ENCODE data around the gene QRICH1. TPM values are rescaled to one million over a fixed set of nuclear protein-coding genes. Genes with fewer than 3 reads are reported as not detected.
A peak's percentile ranks its signal among the peaks of the same experiment; 100 is the strongest.

The QRICH1 gene
- total RNA-seq, 1 experiment from 2014 or later: 151 TPM

DNA sequence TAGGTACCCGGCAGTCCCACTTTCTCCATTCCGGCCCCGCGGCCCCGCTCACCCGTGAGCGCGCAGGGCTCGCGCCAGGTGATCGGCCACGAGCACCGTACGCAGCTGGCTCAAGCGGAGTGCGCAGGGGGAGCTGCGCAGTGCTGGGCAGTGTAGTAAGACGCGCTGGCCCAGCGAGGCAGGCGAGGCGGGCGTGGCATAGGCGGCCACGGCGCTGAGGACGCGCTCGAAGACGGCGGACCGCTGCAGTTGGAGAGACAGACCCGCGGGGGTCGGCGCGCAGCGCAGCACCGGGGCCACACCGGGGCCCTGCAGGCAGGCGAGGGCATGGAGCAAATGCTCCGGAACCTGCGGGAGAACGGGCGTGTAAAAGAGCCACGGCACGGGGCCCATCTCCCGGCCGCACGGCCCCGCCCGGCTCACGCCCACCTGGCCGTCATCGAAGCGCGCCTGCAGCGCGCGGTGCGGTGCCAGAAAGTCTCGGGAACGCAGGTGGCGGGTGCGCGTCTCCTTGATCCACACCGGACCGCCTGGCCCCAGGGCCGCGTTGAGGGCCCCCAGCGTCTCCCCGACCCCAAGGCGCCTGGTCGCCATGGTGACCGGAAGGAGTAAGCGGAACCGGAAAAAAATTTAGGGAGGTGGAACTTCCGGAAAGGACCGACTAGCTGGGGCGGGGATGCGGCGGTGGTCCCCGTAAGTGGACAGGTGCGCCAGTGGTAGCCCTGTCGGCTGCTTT is 75.7 kb downstream of the QRICH1 start, which contains the start of gene DALRD3:
Gene DALRD3 (minus strand): TSS at position 610 of the 736 bp plus-strand sequence. CDS start 16 bp downstream, at position 594.
- H3K27ac ChIP-seq (ENCODE audit: insufficient read length, low read depth, low read length): no peak within 1 kb of the TSS
- H3K4me1 Mint-ChIP-seq: peaks cover 25% of the 10 kb centered on the region in 2 experiments
- H2AFZ ChIP-seq (ENCODE audit: low read length): no peak within 1 kb of the TSS
- DNase-seq: peak; percentile 86
- no peak within 1 kb of the TSS for H3K56ac ChIP-seq (ENCODE audit: insufficient read length, low read depth, low read length)
- H3K79me2 ChIP-seq (ENCODE audit: insufficient read depth, low read length): no peaks in the 10 kb centered on the region
- peak within 1 kb of the TSS; percentile 91 to 95 for H3K4me3 Mint-ChIP-seq
- no peak within 1 kb of the TSS for H4K8ac ChIP-seq (replicated peaks; ENCODE audit: insufficient read length, low read depth, low read length)
- no peak within 1 kb of the TSS for H2BK120ac ChIP-seq (ENCODE audit: low read depth, low read length, poor library complexity, severe bottlenecking)
- H4K20me1 ChIP-seq (ENCODE audit: control insufficient read depth, insufficient read depth, insufficient read length): peaks cover 2% of the 10 kb centered on the region
- H3K27me3 ChIP-seq (ENCODE audit: insufficient read depth, low read length): no peaks in the 10 kb centered on the region
- H2BK12ac ChIP-seq (ENCODE audit: insufficient read length, low read depth, low read length): no peak within 1 kb of the TSS
- no peak within 1 kb of the TSS for H2AK5ac ChIP-seq (ENCODE audit: insufficient read length, low read length)
- TF ChIP-seq CTCF (conservative IDR thresholded peaks at IDR 0.05): peak; percentile 13; the same call in 1 of the 3 replicates
- no peaks in the 10 kb centered on the region for H3K27me3 Mint-ChIP-seq (ENCODE audit: low read depth)
- H3K36me3 Mint-ChIP-seq (ENCODE audit: insufficient read depth in 1 of 3, low read depth in 3 of 3): peaks cover 17 to 43% (median 37%) of the 10 kb centered on the region in 3 experiments
- peak within 1 kb of the TSS; percentile 17 for H3K9ac ChIP-seq (ENCODE audit: extremely low read depth, insufficient read length, low read length)
- H4K5ac ChIP-seq (ENCODE audit: insufficient read length, low read depth, low read length): no peak within 1 kb of the TSS
- no peak within 1 kb of the TSS for H3K14ac ChIP-seq (ENCODE audit: insufficient read depth, low read length)
- H4K91ac ChIP-seq (ENCODE audit: insufficient read length, low read depth, low read length): no peak within 1 kb of the TSS
- no peak within 1 kb of the TSS for H3K23ac ChIP-seq (ENCODE audit: insufficient read length, low read depth, low read length)
- no peak within 1 kb of the TSS for H2BK15ac ChIP-seq (ENCODE audit: low read depth, low read length)
- peak within 1 kb of the TSS; percentile 37 for H3K4me2 ChIP-seq (ENCODE audit: insufficient read depth, insufficient read length, low read length)
- H3K27ac Mint-ChIP-seq: peak within 1 kb of the TSS; percentile 38 to 87 (median 49); a peak in 6 of 7 replicates
- H3K4ac ChIP-seq (ENCODE audit: low read depth, low read length): no peak within 1 kb of the TSS
- no peaks in the 10 kb centered on the region for H3K9me3 Mint-ChIP-seq
- WGBS (ENCODE audit: extremely low coverage, insufficient read length, low lambda C conversion rate): no CpG with 5 or more reads among the region's 85 CpGs
- H3K18ac ChIP-seq (ENCODE audit: insufficient read length, low read depth, low read length): no peak within 1 kb of the TSS
- H3K4me1 ChIP-seq (ENCODE audit: insufficient read depth, low read length): no peaks in the 10 kb centered on the region
- H3T11ph ChIP-seq (ENCODE audit: low read length): no peak within 1 kb of the TSS
- H3K23me2 ChIP-seq (ENCODE audit: insufficient read length, low read depth, low read length, poor library complexity, severe bottlenecking): peaks cover 22% of the 10 kb centered on the region
- H2BK20ac ChIP-seq (ENCODE audit: low read depth, low read length, poor library complexity, severe bottlenecking): no peak within 1 kb of the TSS
- no peaks in the 10 kb centered on the region for H3K79me1 ChIP-seq (ENCODE audit: insufficient read depth, low read depth, low read length, poor library complexity, severe bottlenecking)
- no peak within 1 kb of the TSS for H2BK5ac ChIP-seq (ENCODE audit: insufficient read length, low read length)
- H3K9me3 ChIP-seq (ENCODE audit: control insufficient read depth, low read depth, low read length): no peaks in the 10 kb centered on the region
